Muscle layer of duodenum (tissue), 2 donors: ENCODE data around the gene ATP2A3.

Source experiments
- H3K27ac ChIP-seq: one replicate; pipeline ENCODE4 v1.7.0; 2013; ENCODE audit warnings: mild to moderate bottlenecking, low read length
- H3K27me3 ChIP-seq: one replicate; pipeline ENCODE4 v1.7.0; 2013; ENCODE audit warnings: low read depth, mild to moderate bottlenecking, control low read depth, low read length
- H3K36me3 ChIP-seq, 2 donors: one replicate each; pipeline ENCODE4 v1.7.0; 2013; ENCODE audit warnings: low read length in 2 of 2, control low read depth in 1 of 2, mild to moderate bottlenecking in 1 of 2; ENCODE audit not compliant: insufficient read depth in 2 of 2, control insufficient read depth in 1 of 2
- H3K4me1 ChIP-seq, 2 donors: one replicate each; pipeline ENCODE4 v1.7.0; 2013; ENCODE audit warnings: low read length in 2 of 2, mild to moderate bottlenecking in 2 of 2, control low read depth in 1 of 2, moderate library complexity in 1 of 2; ENCODE audit not compliant: insufficient read depth in 2 of 2, control insufficient read depth in 1 of 2
- H3K4me3 ChIP-seq, 2 donors: one replicate each; pipeline ENCODE4 v1.7.0; 2013; ENCODE audit warnings: low read length in 2 of 2, low read depth in 1 of 2, mild to moderate bottlenecking in 1 of 2
- H3K9me3 ChIP-seq, 2 donors: one replicate each; pipeline ENCODE4 v1.7.0; 2013; ENCODE audit warnings: low read length in 2 of 2, control low read depth in 1 of 2, mild to moderate bottlenecking in 1 of 2; ENCODE audit not compliant: control insufficient read depth in 1 of 2
- donor health status: healthy.

ATP2A3 gene

GRCh38 chr17:3885271-3885670, 79.0 kb downstream of the ATP2A3 start:
- Histone ChIP-seq H3K4me1 (peaks cover 18 to 22% of the 10 kb centered on the region in 2 donors), H3K9me3 (no peaks in the 10 kb centered on the region), H3K27me3 (no peaks in the 10 kb centered on the region), H3K4me3 (no peak overlapping the region), H3K27ac (no peak overlapping the region), H3K36me3 (peaks cover 6 to 29% of the 10 kb centered on the region in 2 donors)

DNA sequence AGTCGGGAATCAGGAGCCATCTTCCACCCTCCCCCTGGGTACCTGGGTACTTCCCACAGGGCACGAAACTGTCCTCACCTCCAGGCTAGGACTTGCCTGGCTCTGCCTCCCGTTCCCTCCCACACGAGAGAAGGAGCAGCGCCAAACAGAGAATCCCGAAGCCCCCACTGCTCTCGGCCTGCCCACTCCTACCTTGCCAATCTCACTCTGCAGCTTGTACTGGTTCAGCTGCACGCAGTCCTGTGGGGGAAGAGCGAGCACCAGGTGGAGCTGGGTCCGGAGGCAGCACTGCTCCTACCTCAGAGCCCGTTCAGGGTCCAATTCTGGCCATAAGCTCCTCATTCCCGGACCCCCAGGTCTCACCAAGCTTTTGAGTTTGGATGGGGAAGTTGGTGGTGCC, 80.0 kb downstream of the ATP2A3 start:
- H3K4me1 ChIP-seq = peaks cover 15 to 16% of the 10 kb centered on the region in 2 donors
- H3K27ac ChIP-seq = no peak overlapping the region
- peaks cover 6 to 32% of the 10 kb centered on the region in 2 donors for H3K36me3 ChIP-seq
- H3K4me3 ChIP-seq = no peak overlapping the region
- H3K27me3 ChIP-seq = no peaks in the 10 kb centered on the region
- H3K9me3 ChIP-seq = no peaks in the 10 kb centered on the region

DNA sequence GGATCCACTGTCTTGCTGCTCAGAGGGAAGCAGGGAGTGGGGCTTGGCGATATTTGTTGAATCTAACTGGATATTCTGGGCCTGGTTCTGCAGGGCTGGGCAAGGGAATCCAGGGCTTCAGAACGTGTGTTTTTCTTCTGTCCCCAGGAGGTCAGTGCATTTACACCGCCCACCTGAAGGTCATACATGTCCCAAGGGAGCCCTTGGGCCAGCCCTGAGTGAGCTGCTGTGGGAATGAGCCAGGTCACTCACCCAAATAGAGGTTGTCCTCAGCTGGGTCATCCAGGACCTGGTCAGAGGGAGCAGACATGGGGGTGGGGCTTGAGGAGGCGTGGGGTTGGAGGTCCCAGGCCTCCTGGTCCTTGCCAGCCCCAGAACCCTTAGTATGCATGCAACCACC, 82.0 kb downstream of the ATP2A3 start:
- Histone ChIP-seq H3K4me1 (peaks cover 4 to 7% of the 10 kb centered on the region in 2 donors), H3K4me3 (no peak overlapping the region), H3K9me3 (no peaks in the 10 kb centered on the region), H3K27me3 (no peaks in the 10 kb centered on the region), H3K36me3 (peaks cover 6 to 32% of the 10 kb centered on the region in 2 donors), H3K27ac (no peak overlapping the region)

GRCh38 chr17:3880983-3881382, 83.3 kb downstream of the ATP2A3 start:
- Histone ChIP-seq H3K27me3 (no peaks in the 10 kb centered on the region), H3K27ac (no peak overlapping the region), H3K4me3 (no peak overlapping the region), H3K4me1 (no peaks in the 10 kb centered on the region), H3K9me3 (no peaks in the 10 kb centered on the region), H3K36me3 (peaks cover 6 to 37% of the 10 kb centered on the region in 2 donors)

- H3K27me3 ChIP-seq = no peaks in the 10 kb centered on the region
- no peak overlapping the region for H3K27ac ChIP-seq
- H3K4me3 ChIP-seq = no peak overlapping the region
- H3K36me3 ChIP-seq = peaks cover under 1 to 44% of the 10 kb centered on the region in 2 donors
- no peaks in the 10 kb centered on the region for H3K4me1 ChIP-seq
- H3K9me3 ChIP-seq = no peaks in the 10 kb centered on the region
Observed at GRCh38 chr17:3879591-3880417, 84.4 kb downstream of the ATP2A3 start.

GRCh38 chr17:3879186-3879585, 85.1 kb downstream of the ATP2A3 start:
- Histone ChIP-seq H3K4me1 (no peaks in the 10 kb centered on the region), H3K36me3 (peaks cover 0 to 38% of the 10 kb centered on the region in 2 donors), H3K4me3 (no peak overlapping the region), H3K9me3 (no peaks in the 10 kb centered on the region), H3K27ac (no peak overlapping the region), H3K27me3 (no peaks in the 10 kb centered on the region)

DNA sequence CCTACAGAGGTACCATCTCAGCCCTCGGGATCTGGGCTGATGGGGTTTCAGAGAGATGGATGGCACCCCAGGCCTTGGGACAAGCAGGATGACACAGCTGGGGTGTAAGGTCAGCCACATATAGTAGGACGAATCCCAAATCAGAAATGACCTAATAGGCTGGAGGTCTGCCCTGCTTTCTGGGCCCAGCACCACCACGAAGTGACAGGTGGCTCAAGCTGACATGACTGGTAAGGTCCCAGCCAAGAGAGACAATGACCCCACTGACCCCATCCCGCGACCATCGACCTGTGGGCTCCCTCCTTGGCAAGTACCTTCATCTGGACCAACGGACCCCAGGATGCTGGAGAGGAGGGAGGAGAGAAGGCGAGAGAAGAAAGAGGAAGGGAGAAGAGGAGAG, 87.0 kb downstream of the ATP2A3 start:
- no peak overlapping the region for H3K4me3 ChIP-seq
- peaks cover 8 to 35% of the 10 kb centered on the region in 2 donors for H3K36me3 ChIP-seq
- no peaks in the 10 kb centered on the region for H3K27me3 ChIP-seq
- no peaks in the 10 kb centered on the region for H3K4me1 ChIP-seq
- no peaks in the 10 kb centered on the region for H3K9me3 ChIP-seq
- H3K27ac ChIP-seq = no peak overlapping the region

DNA sequence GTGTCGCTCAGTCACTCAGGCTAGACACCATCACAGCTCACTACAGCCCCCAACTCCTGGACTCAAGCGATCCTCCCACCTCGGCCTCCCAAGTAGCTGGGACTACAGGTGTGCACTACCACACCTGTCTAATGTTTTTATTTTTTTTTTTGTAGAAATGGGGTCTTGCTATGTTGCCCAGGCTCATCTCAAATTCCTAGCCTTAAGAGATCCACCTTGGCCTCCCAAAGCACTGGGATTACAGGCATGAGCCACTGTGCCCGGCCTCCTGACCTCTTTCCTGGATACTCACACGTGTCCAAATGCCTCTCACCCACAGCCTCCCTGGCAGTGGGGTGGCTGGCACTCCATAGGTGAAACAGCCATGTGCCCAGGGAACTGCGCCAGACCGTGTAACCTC, 88.9 kb downstream of the ATP2A3 start:
- H3K27ac ChIP-seq = no peak overlapping the region
- H3K27me3 ChIP-seq = no peaks in the 10 kb centered on the region
- H3K4me1 ChIP-seq = no peaks in the 10 kb centered on the region
- H3K4me3 ChIP-seq = no peak overlapping the region
- peaks cover 8 to 42% of the 10 kb centered on the region in 2 donors for H3K36me3 ChIP-seq
- H3K9me3 ChIP-seq = no peaks in the 10 kb centered on the region
